Activated B cell treated with CpG ODN at 0.5 μM for 24 hours (primary cell): Measurements from ENCODE around the gene FYB2. TPM values are rescaled to one million over a fixed set of nuclear protein-coding genes. Genes with fewer than 3 reads are reported as not detected.

Experiments
- ATAC-seq: fragments of 200-7000 bp; cut with Tn5 transposase; one replicate; pipeline ENCODE4 v1.10.0; 2021; ENCODE audit warnings: low read depth, mild to moderate bottlenecking, moderate library complexity
- CTCF ChIA-PET: fragments of 350-600 bp; sonication (Branson Sonifier 250); formaldehyde crosslinking; loops from one replicate; lab custom pipeline; 2021; ENCODE audit warnings: antibody characterized with exemption; lab: Charles Lee
- POLR2A ChIA-PET: fragments of 350-600 bp; sonication (Branson Sonifier 250); formaldehyde crosslinking; loops from one replicate; lab custom pipeline; 2021; ENCODE audit warnings: antibody characterized with exemption; lab: Charles Lee
- DNase-seq: peaks from one replicate; pipeline ENCODE4 v3.0.0; 2022
- H3K27ac Mint-ChIP-seq: one replicate; pipeline ENCODE4 v1.8.0; 2020; ENCODE audit warnings: mixed read lengths
- H3K27me3 Mint-ChIP-seq: one replicate; pipeline ENCODE4 v1.8.0; 2021; ENCODE audit warnings: mixed read lengths
- H3K36me3 Mint-ChIP-seq: one replicate; pipeline ENCODE4 v1.8.0; 2021; ENCODE audit warnings: low read depth, mixed read lengths
- H3K4me1 Mint-ChIP-seq: one replicate; pipeline ENCODE4 v1.8.0; 2021; ENCODE audit warnings: mixed read lengths
- H3K4me3 Mint-ChIP-seq: one replicate; pipeline ENCODE4 v1.8.0; 2020; ENCODE audit warnings: mild to moderate bottlenecking, mixed read lengths
- H3K9me3 Mint-ChIP-seq: one replicate; pipeline ENCODE4 v1.8.0; 2020; ENCODE audit warnings: mixed read lengths
- CTCF ChIP-seq: fragments of 200-600 bp; IDR thresholded peaks from one replicate; pipeline ENCODE4 v1.8.0; 2022; ENCODE audit warnings: antibody characterized with exemption, mild to moderate bottlenecking
- intact Hi-C: fragments of 100-400 bp; cut with micrococcal nuclease; formaldehyde crosslinking; loops from one replicate; pipeline ENCODE4 v1.15.1; 2024
- total RNA-seq: library from RNA; stranded (reverse); gene quantifications from 2 replicates; pipeline ENCODE4 v1.2.3, GENCODE V29; 2022

Gene FYB2
- total RNA-seq, 1 donor from 2014 or later, result not detected

- H3K27ac Mint-ChIP-seq, result no peak overlapping the region
- ATAC-seq (no peak), DNase-seq (no peak)
- intact Hi-C loops, result no loop called here
- H3K4me1 Mint-ChIP-seq, result no peaks in the 10 kb centered on the region
- no peak overlapping the region for H3K4me3 Mint-ChIP-seq
- POLR2A ChIA-PET, result no interaction called here
- no peaks in the 10 kb centered on the region for H3K9me3 Mint-ChIP-seq
- H3K27me3 Mint-ChIP-seq, result peaks cover 4% of the 10 kb centered on the region
- CTCF ChIA-PET, result no interaction called here
- no peak for TF ChIP-seq CTCF
- no peaks in the 10 kb centered on the region for H3K36me3 Mint-ChIP-seq
Measured at GRCh38 chr1:56852476-56852875, 33.3 kb upstream of the FYB2 start.

GRCh38 chr1:56850922-56851321 lies 31.7 kb upstream of the FYB2 start:
- Mint-ChIP-seq H3K36me3 (no peaks in the 10 kb centered on the region), H3K27ac (no peak overlapping the region), H3K4me1 (no peaks in the 10 kb centered on the region), H3K4me3 (no peak overlapping the region), H3K27me3 (peaks cover 4% of the 10 kb centered on the region), H3K9me3 (no peaks in the 10 kb centered on the region)
- ChIA-PET CTCF (no interaction called here), POLR2A (no interaction called here)
- ATAC-seq, result no peak
- intact Hi-C loops, result no loop called here
- no peak for TF ChIP-seq CTCF
- DNase-seq, result no peak

GRCh38 chr1:56850411-56850810 lies 31.2 kb upstream of the FYB2 start:
- intact Hi-C loops, result no loop called here
- DNase-seq (no peak), ATAC-seq (no peak)
- H3K4me3 Mint-ChIP-seq, result no peak overlapping the region
- POLR2A ChIA-PET, result no interaction called here
- H3K27me3 Mint-ChIP-seq, result peaks cover 6% of the 10 kb centered on the region
- TF ChIP-seq CTCF, result no peak
- H3K4me1 Mint-ChIP-seq, result no peaks in the 10 kb centered on the region
- H3K27ac Mint-ChIP-seq, result no peak overlapping the region
- H3K9me3 Mint-ChIP-seq, result no peaks in the 10 kb centered on the region
- no peaks in the 10 kb centered on the region for H3K36me3 Mint-ChIP-seq
- CTCF ChIA-PET, result no interaction called here

- Mint-ChIP-seq H3K9me3 (no peaks in the 10 kb centered on the region), H3K4me1 (no peaks in the 10 kb centered on the region), H3K27ac (no peak overlapping the region), H3K27me3 (peaks cover 6% of the 10 kb centered on the region), H3K4me3 (no peak overlapping the region), H3K36me3 (no peaks in the 10 kb centered on the region)
- ATAC-seq, result no peak
- no peak for DNase-seq
- intact Hi-C loops, result no loop called here
- ChIA-PET CTCF (no interaction called here), POLR2A (no interaction called here)
- no peak for TF ChIP-seq CTCF
Measured at GRCh38 chr1:56849750-56850149, 30.5 kb upstream of the FYB2 start.

- ChIA-PET POLR2A (no interaction called here), CTCF (no interaction called here)
- H3K4me3 Mint-ChIP-seq, result no peak overlapping the region
- H3K9me3 Mint-ChIP-seq, result no peaks in the 10 kb centered on the region
- TF ChIP-seq CTCF, result no peak
- H3K4me1 Mint-ChIP-seq, result no peaks in the 10 kb centered on the region
- H3K27ac Mint-ChIP-seq, result no peak overlapping the region
- DNase-seq, result no peak
- no peaks in the 10 kb centered on the region for H3K36me3 Mint-ChIP-seq
- intact Hi-C loops, result no loop called here
- ATAC-seq, result no peak
- peaks cover 2% of the 10 kb centered on the region for H3K27me3 Mint-ChIP-seq
Measured at GRCh38 chr1:56845343-56845742, 26.1 kb upstream of the FYB2 start.
